SK-N-SH (cell line): ENCODE data around the gene DDI2. TPM values are rescaled to one million over a fixed set of nuclear protein-coding genes. Genes with fewer than 3 reads are reported as not detected.

Source experiments
- CTCF ChIA-PET: fragments of 300-600, 350-600 bp; formaldehyde crosslinking; extraction: SDS; loops from one replicate; lab custom pipeline; 2021; lab: Yijun Ruan, JAX
- POLR2A ChIA-PET: fragments of 350-600 bp; sonication (Branson Sonifier 250); formaldehyde crosslinking; extraction: SDS; loops from one replicate; lab custom pipeline; 2020; ENCODE audit warnings: antibody characterized with exemption, inconsistent platforms; lab: Yijun Ruan, JAX
- DNase-seq: peaks from one replicate; pipeline ENCODE4 v3.0.0; 2012
- H2AFZ ChIP-seq: fragments of 200-600 bp; sonication (generic); 2 replicates; pipeline ENCODE4 v1.8.1; 2016; ENCODE audit warnings: antibody characterized with exemption, mild to moderate bottlenecking, low read depth
- H3F3A ChIP-seq: fragments of 200-600 bp; sonication (generic); replicated peaks from 2 replicates; pipeline ENCODE3; 2016; ENCODE audit warnings: antibody characterized with exemption, mild to moderate bottlenecking; ENCODE audit not compliant: insufficient read depth
- H3K27ac ChIP-seq, 2 experiments: fragments of 200-500 bp in 1 of 2; fragments of 200-600 bp in 1 of 2; sonication (Bioruptor generic) in 1 of 2; sonication (generic), shearing (Covaris generic) in 1 of 2; 2 replicates each; pipeline versions ENCODE4 v1.5.1 to v1.6.1; 2014 to 2016; ENCODE audit warnings: low read depth in 2 of 2, inconsistent platforms in 1 of 2, low read length in 1 of 2, mild to moderate bottlenecking in 1 of 2, mixed read lengths in 1 of 2
- H3K27me3 ChIP-seq: fragments of 200-600 bp; sonication (generic), shearing (Covaris generic); 2 replicates; pipeline ENCODE4 v1.6.1; 2016; ENCODE audit warnings: mixed run types; ENCODE audit not compliant: insufficient read depth
- H3K36me3 ChIP-seq, 2 experiments: fragments of 200-500 bp in 1 of 2; fragments of 200-600 bp in 1 of 2; sonication (Bioruptor generic) in 1 of 2; sonication (generic) in 1 of 2; replicated peaks in 1 of 2; 2 replicates each; pipeline versions ENCODE3 to v1.5.1; 2014 to 2016; ENCODE audit warnings: low read length in 1 of 2, mild to moderate bottlenecking in 1 of 2; ENCODE audit not compliant: insufficient read depth in 2 of 2, control insufficient read depth in 1 of 2
- H3K4me1 ChIP-seq, 2 experiments: fragments of 200-500 bp in 1 of 2; fragments of 200-600 bp in 1 of 2; sonication (Bioruptor generic) in 1 of 2; sonication (generic), shearing (Covaris generic) in 1 of 2; 2 replicates each; pipeline versions ENCODE4 v1.5.1 to v1.6.1; 2014 to 2016; ENCODE audit warnings: low read depth in 1 of 2, low read length in 1 of 2, mixed run types in 1 of 2; ENCODE audit not compliant: insufficient read depth in 2 of 2, control insufficient read depth in 1 of 2
- H3K4me2 ChIP-seq: fragments of 200-600 bp; sonication (generic), shearing (Covaris generic); 2 replicates; pipeline ENCODE4 v1.6.1; 2017; ENCODE audit warnings: mixed run types
- H3K4me3 ChIP-seq, 2 experiments: fragments of 200-500 bp in 1 of 2; fragments of 200-600 bp in 1 of 2; sonication (Bioruptor generic) in 1 of 2; sonication (generic), shearing (Covaris generic) in 1 of 2; 2 replicates each; pipeline versions ENCODE4 v1.5.1 to v1.8.1; 2014 to 2016; ENCODE audit warnings: low read depth in 2 of 2, inconsistent platforms in 1 of 2, low read length in 1 of 2, mild to moderate bottlenecking in 1 of 2, mixed read lengths in 1 of 2, moderate library complexity in 1 of 2
- H3K79me2 ChIP-seq: fragments of 200-600 bp; sonication (generic); 2 replicates; pipeline ENCODE4 v1.8.1; 2017; ENCODE audit warnings: mild to moderate bottlenecking; ENCODE audit not compliant: insufficient read depth
- H3K9ac ChIP-seq: fragments of 200-600 bp; sonication (generic); 2 replicates; pipeline ENCODE4 v1.6.1; 2017; ENCODE audit warnings: mixed run types
- H3K9me2 ChIP-seq: fragments of 200-600 bp; sonication (generic); 2 replicates; pipeline ENCODE4 v1.6.1; 2017; ENCODE audit warnings: mixed run types
- H3K9me3 ChIP-seq: fragments of 200-600 bp; sonication (generic); 2 replicates; pipeline ENCODE4 v1.6.1; 2017; ENCODE audit warnings: mixed run types, mild to moderate bottlenecking, moderate library complexity
- H4K20me1 ChIP-seq: fragments of 200-600 bp; sonication (generic); 2 replicates; pipeline ENCODE4 v1.6.1; 2017; ENCODE audit warnings: mild to moderate bottlenecking, mixed run types; ENCODE audit not compliant: insufficient read depth
- CTCF ChIP-seq: fragments of 200-600 bp; sonication (generic); IDR thresholded peaks from 2 replicates; pipeline ENCODE4 v1.6.1; 2017; ENCODE audit warnings: antibody characterized with exemption, mild to moderate bottlenecking, moderate library complexity
- EZH2phosphoT487 ChIP-seq: fragments of 200-600 bp; sonication (generic); IDR thresholded peaks from 2 replicates; pipeline ENCODE4 v1.6.1; 2017; ENCODE audit warnings: low read depth, mixed run types, mild to moderate bottlenecking, antibody characterized with exemption, moderate library complexity, borderline replicate concordance
- FOSL2 ChIP-seq: IDR thresholded peaks from 2 replicates; pipeline ENCODE4 v1.4.0; 2012; ENCODE audit warnings: low read depth, mild to moderate bottlenecking, moderate library complexity, borderline replicate concordance
- FOXM1 ChIP-seq: IDR thresholded peaks from 2 replicates; pipeline ENCODE4 v1.4.0; 2012; ENCODE audit warnings: low read depth, mild to moderate bottlenecking
- GATA2 ChIP-seq: sonication (generic); formaldehyde crosslinking; IDR thresholded peaks from 2 replicates; pipeline ENCODE4 v1.5.0; 2020; ENCODE audit warnings: mild to moderate bottlenecking, missing genetic modification reagents
- IRF3 ChIP-seq: fragments of 150-350 bp; IDR thresholded peaks from 2 replicates; pipeline ENCODE4 v1.6.1; 2016; ENCODE audit warnings: mild to moderate bottlenecking, low read depth, low read length
- JUND ChIP-seq: IDR thresholded peaks from 2 replicates; pipeline ENCODE4 v1.4.0; 2012
- MAX ChIP-seq: IDR thresholded peaks from 2 replicates; pipeline ENCODE4 v1.4.0; 2012; ENCODE audit warnings: low read depth
- MEF2A ChIP-seq: IDR thresholded peaks from 2 replicates; pipeline ENCODE4 v1.4.0; 2012; ENCODE audit warnings: low read depth, borderline replicate concordance
- NRF1 ChIP-seq: IDR thresholded peaks from 2 replicates; pipeline ENCODE4 v1.6.1; 2012; ENCODE audit warnings: low read depth, mild to moderate bottlenecking, low read length
- RAD21 ChIP-seq: IDR thresholded peaks from 2 replicates; pipeline ENCODE4 v1.6.1; 2012; ENCODE audit warnings: mild to moderate bottlenecking, low read length
- RCOR1 ChIP-seq: fragments of 150-350 bp; IDR thresholded peaks from 2 replicates; pipeline ENCODE4 v1.6.1; 2017; ENCODE audit warnings: antibody characterized with exemption, low read length
- REST ChIP-seq: IDR thresholded peaks from 2 replicates; pipeline ENCODE4 v1.6.1; 2012; ENCODE audit warnings: mild to moderate bottlenecking, low read depth, low read length, moderate library complexity
- RXRA ChIP-seq: IDR thresholded peaks from 2 replicates; pipeline ENCODE4 v1.4.0; 2012; ENCODE audit warnings: low read depth, mild to moderate bottlenecking, borderline replicate concordance
- SIN3A ChIP-seq: IDR thresholded peaks from 2 replicates; pipeline ENCODE4 v1.6.1; 2012; ENCODE audit warnings: low read depth, mild to moderate bottlenecking, low read length, moderate library complexity, borderline replicate concordance
- SMC3 ChIP-seq: IDR thresholded peaks from 2 replicates; pipeline ENCODE4 v1.6.1; 2012; ENCODE audit warnings: low read depth, low read length, improper control_type of control experiment
- TAF1 ChIP-seq: IDR thresholded peaks from 2 replicates; pipeline ENCODE4 v1.6.1; 2012; ENCODE audit warnings: low read depth, mild to moderate bottlenecking, low read length, moderate library complexity, borderline replicate concordance
- TCF12 ChIP-seq: IDR thresholded peaks from 2 replicates; pipeline ENCODE4 v1.4.0; 2012
- USF2 ChIP-seq: fragments of 150-350 bp; IDR thresholded peaks from 2 replicates; pipeline ENCODE4 v1.6.1; 2017; ENCODE audit warnings: antibody characterized with exemption, low read length, low read depth, borderline replicate concordance
- YY1 ChIP-seq: IDR thresholded peaks from 2 replicates; pipeline ENCODE4 v1.4.0; 2012; ENCODE audit warnings: low read depth, mild to moderate bottlenecking
- WGBS: methylation state at CpG from one replicate; pipeline ENCODE4 v1.1.6; 2017; ENCODE audit warnings: low lambda C conversion rate; 5-methylcytosine and 5-hydroxymethylcytosine counted together
- polyA plus RNA-seq, 3 experiments: library from polyadenylated mRNA; depleted of rRNA; stranded (reverse); fragments of >200 nt; gene quantifications; 2 replicates each; pipeline ENCODE4 v1.2.3, GENCODE V29; 2012

The DDI2 gene
- polyA plus RNA-seq, 1 of the 3 experiments (the other 2 are of a cell fraction): 2.8 TPM

- no peaks in the 10 kb centered on the region for H4K20me1 ChIP-seq
- H3K4me1 ChIP-seq: no peaks in the 10 kb centered on the region; a peak in 1 of 4 replicates
- H3K36me3 ChIP-seq: peaks cover 0 to 5% of the 10 kb centered on the region in 2 experiments
- H3K79me2 ChIP-seq: no peaks in the 10 kb centered on the region; the same call in 1 of the 2 replicates
- DNase-seq: no peak
- ChIA-PET CTCF (no interaction called here), POLR2A (no interaction called here)
- H3K4me3 ChIP-seq: no peak overlapping the region
- no peaks in the 10 kb centered on the region for H3K9me3 ChIP-seq
- no peak overlapping the region for H2AFZ ChIP-seq
- H3K27me3 ChIP-seq: no peaks in the 10 kb centered on the region
- H3K9me2 ChIP-seq: no peaks in the 10 kb centered on the region
- H3K4me2 ChIP-seq: no peak overlapping the region
- no peak overlapping the region for H3K9ac ChIP-seq
- H3K27ac ChIP-seq: no peak overlapping the region
- WGBS: 85% methylated on average over 3 of the region's 4 CpGs
- no peaks in the 10 kb centered on the region for H3F3A ChIP-seq
- no peak for TF ChIP-seq YY1
- no peak for TF ChIP-seq USF2
- no peak for TF ChIP-seq CTCF
- TF ChIP-seq FOSL2: no peak
- TF ChIP-seq TCF12: no peak
- TF ChIP-seq JUND: no peak
- TF ChIP-seq MEF2A: no peak
- no peak for TF ChIP-seq IRF3
- TF ChIP-seq NRF1: no peak
Observed at GRCh38 chr1:15669864-15670263, 52.6 kb downstream of the DDI2 start.

GRCh38 chr1:15671430-15671829, 54.2 kb downstream of the DDI2 start:
- H4K20me1 ChIP-seq: no peaks in the 10 kb centered on the region
- H3K9ac ChIP-seq: no peak overlapping the region
- no peak overlapping the region for H3K27ac ChIP-seq
- H3F3A ChIP-seq: no peaks in the 10 kb centered on the region
- no peaks in the 10 kb centered on the region; a peak in 1 of 4 replicates for H3K4me1 ChIP-seq
- H3K27me3 ChIP-seq: no peaks in the 10 kb centered on the region
- no peak overlapping the region for H2AFZ ChIP-seq
- no peaks in the 10 kb centered on the region; the same call in 1 of the 2 replicates for H3K79me2 ChIP-seq
- H3K4me3 ChIP-seq: no peak overlapping the region
- 97% methylated on average over 2 of the region's 2 CpGs for WGBS
- H3K9me2 ChIP-seq: no peaks in the 10 kb centered on the region
- POLR2A ChIA-PET: no interaction called here
- H3K4me2 ChIP-seq: no peak overlapping the region
- DNase-seq: no peak
- peaks cover 0 to 5% of the 10 kb centered on the region in 2 experiments for H3K36me3 ChIP-seq
- no peaks in the 10 kb centered on the region for H3K9me3 ChIP-seq
- CTCF ChIA-PET: interaction anchor here (1.6 kb wide), 1 partner anchor 8 kb away, joined by 4 read pairs; no protein-coding TSS in a partner anchor
- TF ChIP-seq TCF12: no peak
- TF ChIP-seq TAF1: no peak
- no peak for TF ChIP-seq FOSL2
- no peak for TF ChIP-seq SMC3
- TF ChIP-seq RCOR1: no peak
- TF ChIP-seq SIN3A: no peak
- no peak for TF ChIP-seq RAD21
- no peak for TF ChIP-seq RXRA
- no peak for TF ChIP-seq NRF1
- TF ChIP-seq MAX: no peak
- TF ChIP-seq YY1: no peak
- TF ChIP-seq REST: no peak
- TF ChIP-seq EZH2phosphoT487: no peak
- no peak for TF ChIP-seq FOXM1
- no peak for TF ChIP-seq GATA2
- no peak for TF ChIP-seq MEF2A
